ENCODE measurements around the gene UBXN10.

The UBXN10 gene

DNA sequence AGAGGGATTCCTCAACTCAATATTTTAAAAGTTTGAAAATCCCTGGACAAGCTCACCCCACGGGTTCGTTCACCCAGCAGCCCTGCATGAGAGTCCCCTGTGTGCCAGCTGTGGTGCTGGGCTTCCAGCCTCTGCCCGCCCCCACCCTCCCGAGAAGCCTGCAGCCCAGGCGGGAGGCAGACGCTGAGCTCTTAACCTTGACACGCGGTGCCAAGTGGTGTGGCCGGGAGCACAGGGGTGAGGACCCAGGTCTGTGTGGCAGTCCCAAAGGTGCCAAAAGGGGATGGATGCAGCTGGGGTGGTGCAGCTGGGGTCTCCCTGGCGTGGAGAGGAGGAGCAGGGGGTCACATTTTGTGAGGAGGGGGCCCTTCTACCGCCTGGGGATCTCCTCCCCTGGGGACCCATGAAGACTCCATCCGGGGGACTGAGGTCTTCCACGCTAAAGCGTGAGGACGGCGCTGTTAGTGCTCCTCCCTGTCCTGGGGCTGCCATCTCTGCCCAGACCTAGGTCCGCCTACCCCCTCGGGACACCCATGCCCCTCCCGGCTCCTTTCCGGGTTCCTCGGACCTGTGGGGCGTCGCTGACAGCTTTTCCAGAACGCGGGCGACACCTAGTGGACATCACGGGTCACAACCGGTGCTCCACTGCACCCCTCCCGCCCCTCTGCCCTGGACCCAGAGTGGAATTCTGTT, 33.8 kb upstream of the UBXN10 start:
- DNase-seq (ENCODE audit: low spot score) = peak; percentile 90

DNA sequence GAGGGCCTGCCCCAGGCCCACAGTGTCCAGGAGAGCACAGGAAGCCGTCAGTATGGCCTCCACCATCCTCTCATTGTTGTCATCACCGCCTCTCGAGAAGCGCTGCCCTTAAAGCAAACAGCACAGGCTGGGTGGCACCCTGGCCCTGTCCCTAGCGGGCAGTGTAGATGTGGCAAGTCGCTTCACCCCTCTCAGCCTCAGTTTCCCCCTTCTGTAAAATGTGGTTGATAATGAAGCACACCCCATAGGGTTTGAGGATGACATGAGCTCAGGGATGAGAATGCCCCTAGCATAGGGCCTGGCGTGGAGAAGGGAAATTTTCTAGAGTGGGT, 33.3 kb upstream of the UBXN10 start:
- DNase-seq (ENCODE audit: low spot score) = no peak

DNA sequence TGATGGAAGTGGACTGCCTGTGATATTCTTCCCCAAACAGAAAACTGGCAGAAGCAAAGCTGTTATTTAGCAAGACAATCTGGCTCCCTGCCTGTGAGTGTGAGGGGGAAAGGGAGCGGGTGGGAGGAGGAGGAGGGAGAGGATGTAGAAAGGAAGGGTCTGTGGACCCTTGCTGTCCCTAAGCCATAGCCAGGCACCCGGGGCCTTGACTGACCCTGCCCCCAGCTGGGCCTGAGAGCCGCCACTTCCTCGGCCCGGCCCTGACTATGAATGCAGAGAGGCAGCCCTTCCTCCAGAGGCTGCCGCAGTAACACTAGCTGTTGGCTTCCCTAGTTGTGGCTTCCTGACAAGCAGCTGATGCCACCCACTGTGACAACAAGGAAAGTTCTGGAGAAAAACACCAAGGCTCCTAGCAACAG, 32.9 kb upstream of the UBXN10 start:
- DNase-seq (ENCODE audit: low spot score) = peak; percentile 15

DNA sequence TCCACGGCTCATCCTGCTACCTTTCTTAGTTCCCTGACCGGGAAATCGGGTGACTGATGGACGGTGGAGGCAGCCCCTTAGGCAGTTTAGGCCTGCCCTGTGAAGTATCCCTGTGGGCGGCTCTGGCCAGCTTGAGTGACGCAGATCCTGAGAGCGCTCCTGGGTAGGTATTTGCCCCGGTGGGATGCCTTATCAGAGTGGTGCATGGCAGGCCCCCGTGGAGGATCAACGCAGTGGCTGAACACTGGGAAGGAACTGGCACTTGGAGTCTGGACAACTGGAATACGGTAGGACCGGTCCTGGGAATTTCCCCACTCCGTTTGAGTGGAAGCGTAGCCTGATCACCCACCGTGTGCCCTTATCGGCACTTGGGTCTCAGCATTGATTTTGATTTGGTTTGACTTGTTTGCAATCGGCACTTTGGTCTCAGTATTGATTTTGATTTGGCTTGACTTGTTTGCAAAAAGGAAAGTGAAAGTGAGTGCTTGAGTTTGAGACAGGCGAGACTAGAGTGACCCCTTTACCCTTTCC, 31.5 kb upstream of the UBXN10 start:
- peak; percentile 1 for DNase-seq (ENCODE audit: low spot score)

DNA sequence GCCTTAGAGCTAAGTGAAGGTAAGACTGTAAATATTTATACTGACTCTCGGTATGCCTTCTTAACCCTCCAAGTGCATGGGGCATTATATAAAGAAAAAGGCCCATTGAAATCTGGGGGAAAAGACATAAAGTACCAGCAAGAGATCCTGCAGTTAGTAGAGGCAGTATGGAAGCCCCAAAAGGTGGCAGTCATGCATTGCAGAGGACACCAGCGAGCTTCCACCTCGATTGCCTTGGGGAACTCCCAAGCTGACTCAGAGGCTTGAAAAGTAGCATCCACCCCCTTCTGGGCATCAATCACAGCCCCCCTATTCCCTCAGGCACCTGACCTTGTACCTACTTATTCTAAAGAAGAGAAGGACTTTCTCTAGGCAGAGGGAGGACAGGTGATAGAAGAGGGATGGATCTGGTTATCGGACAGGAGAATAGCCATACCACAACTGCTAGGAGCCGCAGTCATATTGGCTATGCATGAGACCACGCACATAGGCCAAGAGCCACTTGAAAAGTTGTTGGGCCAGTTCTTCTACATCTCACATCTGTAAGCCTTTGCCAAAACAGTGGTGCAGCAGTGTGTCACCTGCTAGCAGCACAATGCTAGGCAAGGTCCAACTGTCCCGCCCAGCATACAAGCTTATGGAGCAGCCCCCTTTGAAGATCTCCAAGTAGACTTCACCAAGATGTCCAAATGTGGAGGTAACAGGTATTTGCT, 27.4 kb upstream of the UBXN10 start:
- DNase-seq (ENCODE audit: low spot score) = no peak

DNA sequence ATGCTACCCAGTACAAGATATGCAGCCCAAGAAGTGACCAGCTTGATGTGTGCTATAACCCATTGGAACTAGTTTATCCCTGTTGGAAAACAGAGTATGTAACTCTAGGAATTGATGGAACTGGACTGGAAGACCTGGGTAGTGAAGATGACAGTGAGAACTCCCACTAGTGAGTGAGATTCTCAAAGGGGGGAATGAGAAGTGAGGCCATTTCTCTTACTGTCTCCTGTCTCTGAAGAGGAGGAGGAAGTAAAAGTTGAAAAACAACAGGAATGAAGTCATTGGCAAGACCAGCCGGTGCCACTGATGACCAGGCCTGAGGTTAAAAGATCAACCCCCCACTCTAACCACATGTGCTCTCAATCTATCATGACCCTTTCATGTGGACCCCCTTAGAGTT, 25.9 kb upstream of the UBXN10 start:
- no peak for DNase-seq (ENCODE audit: low spot score)

DNA sequence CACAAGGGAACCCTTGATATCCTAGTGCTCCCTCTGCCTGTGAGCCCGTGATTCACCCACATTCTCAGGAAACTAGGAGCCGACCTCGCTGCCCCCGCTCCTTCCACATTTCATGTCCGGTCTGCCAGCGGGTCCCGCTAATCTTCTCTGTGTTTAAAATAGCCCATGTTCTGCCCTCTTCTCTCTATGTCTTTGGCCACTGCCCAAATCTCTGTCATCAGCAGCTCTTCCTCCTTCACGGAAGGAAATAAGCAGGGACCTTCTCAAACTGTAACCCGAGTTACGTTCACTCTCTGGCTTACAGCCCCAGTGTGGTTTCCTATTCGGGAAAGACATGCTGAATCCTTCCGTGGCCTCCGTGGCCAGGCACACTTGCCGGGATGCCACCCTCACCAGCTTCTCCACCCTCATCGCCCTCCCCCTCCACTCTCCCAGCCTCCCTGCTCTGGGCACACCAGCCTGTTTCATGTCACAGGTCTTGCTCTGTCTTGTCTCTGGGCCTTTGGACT, 21.1 kb upstream of the UBXN10 start:
- DNase-seq (ENCODE audit: low spot score) = no peak

DNA sequence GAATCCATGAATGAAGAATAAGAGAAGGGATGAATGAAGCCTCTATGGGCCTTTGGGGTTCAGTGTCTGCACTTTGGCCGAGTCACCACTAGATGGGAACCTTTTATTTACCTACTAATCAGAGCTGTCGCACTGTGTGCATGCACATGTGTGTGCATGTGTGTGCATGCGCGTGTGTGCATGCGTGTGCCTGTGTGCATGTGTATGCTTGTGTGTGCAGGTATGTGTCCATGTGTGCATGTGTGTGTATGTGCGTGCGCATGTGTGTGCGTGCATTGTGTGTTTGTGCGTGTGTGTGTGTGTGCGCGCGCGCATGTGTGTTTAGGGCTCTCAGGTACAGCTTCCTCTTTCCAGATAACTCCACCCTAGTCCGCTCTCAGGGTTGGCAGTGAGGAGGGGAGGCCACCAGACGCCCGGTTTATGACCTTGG, 20.4 kb upstream of the UBXN10 start:
- no peak for DNase-seq (ENCODE audit: low spot score)

DNA sequence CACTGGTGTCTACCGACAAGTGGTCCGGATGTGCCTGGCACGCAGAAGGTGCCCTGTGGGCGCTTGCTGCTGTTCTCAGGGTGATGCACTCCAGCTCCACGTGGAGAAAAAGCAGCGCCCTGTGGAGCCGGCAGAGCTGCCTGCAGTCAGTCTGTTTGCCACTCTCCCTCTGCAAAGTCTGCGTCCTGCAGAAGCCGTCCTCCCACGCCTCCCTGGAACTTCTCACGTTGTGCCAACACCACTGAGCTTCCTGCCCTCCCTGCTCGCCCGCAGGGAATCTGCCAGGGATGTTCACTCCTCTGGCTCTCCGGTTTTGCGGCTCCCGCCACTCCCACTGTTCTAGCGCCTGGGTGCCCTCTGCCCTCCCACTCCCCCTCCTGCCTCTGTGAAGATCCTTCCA, 19.8 kb upstream of the UBXN10 start:
- DNase-seq (ENCODE audit: low spot score) = no peak

DNA sequence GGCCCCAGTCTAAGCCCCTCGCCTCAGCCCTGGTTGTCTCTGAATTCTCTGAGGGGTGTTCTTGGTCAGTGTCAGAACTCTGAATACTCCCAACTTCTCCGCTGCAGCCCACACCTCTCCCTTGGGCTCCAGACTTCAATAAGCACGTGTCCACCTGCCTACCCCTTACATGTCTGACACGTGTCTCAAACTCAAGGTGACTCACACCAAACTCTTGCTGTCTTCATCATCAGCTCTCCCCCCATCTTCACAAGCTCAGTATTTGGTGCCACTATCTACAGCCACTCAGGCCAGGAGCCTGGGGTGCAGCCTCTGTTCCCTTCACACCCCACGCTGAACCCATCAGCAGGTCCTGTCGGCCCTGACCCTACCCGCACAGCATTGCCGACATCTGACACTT, 18.8 kb upstream of the UBXN10 start:
- DNase-seq (ENCODE audit: low spot score) = no peak

DNA sequence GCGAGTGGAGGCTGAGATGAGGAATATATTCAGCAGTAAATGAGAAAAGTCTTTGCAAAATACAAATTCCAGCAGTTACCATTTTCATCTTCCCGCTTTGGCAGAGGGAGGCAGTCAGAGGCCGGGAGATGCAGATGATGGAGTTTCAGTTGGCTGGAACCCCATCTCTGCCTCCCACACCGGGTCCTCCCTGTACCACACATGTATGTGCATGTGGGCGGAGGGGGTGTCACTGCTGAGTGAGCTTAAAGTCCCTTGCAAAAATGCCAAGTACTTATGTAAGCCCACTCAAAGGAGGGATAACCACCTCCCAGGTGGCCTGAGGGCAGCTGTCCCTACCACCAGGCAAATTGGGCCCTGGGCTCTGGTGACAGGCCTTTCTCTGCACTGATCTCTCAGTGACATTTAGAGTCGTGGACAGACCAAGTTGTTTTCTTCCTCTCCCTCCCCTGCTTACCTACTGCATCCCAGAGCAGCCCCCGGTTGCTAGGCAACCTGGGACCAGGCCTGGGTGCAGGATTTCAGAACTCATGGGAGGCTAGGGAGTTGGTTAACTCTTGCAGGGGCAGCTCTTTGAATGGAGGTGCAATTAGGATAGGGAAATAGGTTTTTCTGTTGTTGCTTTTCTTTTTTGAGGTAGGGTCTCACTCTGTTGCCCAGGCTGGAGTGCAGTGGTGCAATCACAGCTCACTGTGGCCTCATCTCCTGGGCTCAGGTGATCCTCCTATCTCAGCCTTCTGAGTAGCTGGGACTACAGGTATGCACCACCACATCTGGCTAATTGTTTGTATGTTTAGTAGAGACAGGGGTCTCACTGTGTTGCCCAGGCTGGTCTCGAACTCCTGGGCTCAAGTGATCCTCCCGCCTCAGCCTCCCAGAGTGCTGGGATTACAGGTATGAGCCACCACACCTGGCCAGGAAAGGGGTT, 17.1 kb upstream of the UBXN10 start:
- DNase-seq (ENCODE audit: low spot score) = no peak

DNA sequence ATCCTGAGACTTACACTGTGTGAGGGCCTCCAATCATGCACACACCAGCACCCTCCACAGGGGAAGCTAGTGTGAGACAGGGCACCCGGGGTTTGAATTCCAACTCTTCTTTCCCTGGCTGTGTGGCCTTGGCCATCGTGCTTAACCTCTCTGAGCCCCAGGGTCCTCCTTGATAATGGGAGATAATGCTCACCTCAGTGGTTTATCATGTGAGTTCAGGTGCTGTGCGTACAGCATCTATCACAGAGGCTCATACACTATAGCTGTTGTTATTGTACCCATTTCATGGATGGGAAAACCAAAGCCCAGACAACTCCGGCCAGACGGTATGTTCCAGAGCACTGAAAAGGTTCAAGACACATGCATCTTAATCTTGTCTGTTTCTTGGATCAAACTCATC, 16.0 kb upstream of the UBXN10 start:
- DNase-seq (ENCODE audit: low spot score) = no peak

DNA sequence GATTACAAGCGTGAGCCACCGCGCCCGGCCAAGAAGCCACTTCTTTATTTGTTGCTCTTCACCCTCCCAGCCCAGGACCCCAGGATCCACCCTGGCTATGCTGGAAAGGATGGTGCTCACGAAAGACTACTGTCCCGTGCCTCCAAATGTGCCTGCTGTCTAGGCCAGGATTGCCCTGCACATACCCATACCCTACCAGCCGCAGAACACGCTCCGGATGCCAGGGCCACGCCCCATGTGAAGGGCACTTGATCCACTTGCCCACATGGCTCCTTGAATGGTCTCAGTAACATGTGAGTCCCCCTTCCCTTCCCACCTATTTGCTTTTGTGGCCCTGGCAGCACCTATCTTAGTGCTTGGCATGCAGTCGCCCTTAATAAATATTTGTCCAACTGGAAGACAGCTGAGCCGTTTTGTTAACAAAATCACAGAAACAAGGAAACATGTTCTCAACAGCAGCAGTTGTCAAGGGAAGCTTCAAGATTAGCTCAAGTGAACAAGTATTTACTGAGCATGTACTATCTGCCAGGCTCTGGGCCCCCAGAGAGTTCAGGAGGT, 13.8 kb upstream of the UBXN10 start:
- no peak for DNase-seq (ENCODE audit: low spot score)

DNA sequence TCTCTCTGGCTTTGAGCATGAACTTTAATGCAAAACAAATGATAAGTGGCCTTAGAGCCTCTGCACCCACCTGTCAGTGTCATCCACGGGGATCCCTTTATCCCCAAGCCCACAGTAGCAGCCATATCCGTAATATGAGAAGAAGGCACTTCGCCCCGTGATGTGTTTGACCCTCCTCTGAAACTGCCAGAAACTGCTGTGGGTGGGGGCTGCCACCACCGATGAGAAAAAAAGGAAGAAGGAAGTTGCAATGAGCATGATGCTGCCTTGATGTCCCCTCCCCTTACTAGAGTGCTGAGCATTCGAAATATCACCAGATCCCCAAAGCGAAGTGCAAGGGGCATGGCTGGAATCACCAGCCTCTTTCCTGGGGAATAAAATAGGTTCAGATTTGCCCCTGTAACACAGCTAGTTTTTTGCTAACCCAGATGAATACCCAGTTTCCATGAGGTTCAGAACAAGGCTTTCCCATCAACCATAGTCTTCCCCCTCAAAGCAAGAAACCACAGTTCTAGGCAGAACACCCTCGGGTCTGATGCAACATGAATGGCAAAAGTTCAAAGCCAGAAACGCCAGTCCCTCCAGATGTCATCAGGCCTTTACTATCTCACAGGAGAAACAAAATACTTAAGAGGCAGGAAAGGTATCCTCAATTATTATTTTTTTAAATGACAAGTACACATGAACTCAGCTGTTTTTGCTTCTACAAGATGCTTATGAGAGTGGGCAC, 10.8 kb upstream of the UBXN10 start:
- DNase-seq (ENCODE audit: low spot score) = no peak

DNA sequence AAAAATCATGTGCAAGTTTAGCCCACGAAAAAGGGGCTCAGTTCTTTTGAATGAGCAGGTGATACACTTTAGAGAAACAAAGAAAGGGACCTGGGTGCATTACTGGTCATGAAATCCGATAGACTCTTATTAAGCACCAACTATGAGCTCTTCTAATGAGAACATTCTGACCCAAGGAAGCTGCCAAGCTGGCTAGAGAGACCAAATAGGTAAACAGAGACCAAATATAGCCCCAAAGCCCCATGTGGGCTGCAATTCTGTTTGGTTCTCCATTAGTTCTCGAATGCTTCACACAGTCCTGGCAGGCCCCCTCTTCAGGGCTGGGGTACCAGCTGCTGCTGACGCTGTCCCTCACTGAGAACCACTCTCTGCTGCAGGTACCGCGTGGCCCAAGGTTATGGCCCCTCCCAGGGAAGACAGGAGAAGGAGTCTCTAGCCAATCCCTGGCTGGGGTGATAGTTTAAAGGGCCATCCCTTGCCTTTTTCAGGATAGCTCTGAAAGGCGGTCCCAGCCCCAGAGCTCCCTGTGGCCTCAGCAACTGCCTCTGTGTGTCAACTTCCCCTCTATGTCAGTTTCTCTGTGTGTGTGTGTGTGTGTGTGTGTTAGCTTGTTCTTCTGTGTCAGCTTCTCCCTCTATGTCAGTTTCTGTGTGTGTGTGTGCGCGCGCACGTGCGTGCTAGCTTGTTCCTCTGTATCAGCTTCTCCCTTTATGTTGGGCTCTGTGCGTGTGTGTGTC, 7.1 kb upstream of the UBXN10 start:
- DNase-seq (ENCODE audit: low spot score) = no peak

DNA sequence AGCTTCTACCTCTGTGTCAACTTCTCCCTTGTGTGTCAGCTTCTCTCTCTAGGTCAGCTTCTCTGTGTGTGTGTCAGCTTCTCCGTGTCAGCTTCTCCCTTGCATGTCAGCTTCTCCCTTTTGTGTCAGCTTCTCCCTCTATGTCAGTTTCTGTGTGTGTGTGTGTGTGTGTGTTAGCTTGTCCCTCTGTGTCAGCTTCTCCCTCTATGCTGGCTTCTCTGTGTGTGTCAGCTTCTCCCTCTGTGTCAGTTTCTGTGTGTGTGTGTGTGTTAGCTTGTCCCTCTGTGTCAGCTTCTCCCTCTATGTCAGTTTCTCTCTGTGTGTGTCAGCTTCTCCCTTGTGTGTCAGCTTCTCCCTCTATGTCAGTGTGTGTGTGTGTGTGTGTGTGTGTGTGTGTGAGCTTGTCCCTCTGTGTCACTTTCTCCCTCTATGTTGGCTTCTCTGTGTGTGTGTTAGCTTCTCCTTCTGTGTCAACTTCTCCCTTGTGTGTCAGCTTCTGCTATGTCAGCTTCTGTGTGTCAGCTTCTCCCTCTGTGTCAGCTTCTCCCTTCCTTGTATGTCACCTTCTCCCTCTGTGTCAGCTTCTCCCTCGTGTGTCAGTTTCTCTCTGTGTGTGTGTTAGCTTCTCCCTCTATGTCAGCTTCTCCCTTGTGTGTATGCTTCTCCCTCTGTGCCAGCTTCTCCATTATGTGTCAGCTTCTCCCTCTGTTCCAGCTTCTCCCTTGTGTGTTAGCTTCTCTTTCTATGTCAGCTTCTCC, 6.3 kb upstream of the UBXN10 start:
- DNase-seq (ENCODE audit: low spot score) = no peak

DNA sequence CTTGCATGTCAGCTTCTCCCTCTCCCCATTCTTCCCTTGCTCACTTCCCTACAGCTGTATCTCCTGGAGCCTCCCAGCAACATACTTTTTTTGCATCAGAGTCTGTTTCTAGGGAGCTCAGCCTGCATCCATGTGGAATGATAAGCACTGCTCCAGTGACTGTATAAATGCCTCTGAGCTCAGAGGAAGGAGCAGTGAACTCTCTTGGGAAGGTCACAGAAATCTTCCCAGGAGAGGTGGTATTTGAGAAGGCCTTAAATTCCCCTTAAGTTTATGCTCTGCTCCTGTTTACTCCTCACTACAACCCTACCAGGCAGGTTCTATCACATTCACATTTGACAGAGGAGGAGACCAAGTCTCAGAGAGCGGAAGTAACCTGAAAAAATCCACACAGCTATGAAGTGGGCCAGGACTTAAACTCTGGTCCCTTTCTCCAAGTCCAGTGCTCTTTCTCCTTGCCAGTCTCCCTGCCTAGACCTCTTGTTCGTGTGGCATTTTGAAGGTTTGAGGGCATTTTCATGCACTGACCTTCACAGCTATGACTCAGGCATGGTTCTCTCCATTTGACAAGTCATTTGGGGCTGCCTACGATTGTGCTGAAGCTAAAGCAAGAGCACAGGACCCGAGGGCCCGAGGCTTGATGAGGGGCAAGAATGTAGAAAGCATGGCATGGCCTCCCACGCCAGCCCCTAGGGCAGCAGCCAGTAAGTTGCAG, 5.6 kb upstream of the UBXN10 start:
- DNase-seq (ENCODE audit: low spot score) = no peak

DNA sequence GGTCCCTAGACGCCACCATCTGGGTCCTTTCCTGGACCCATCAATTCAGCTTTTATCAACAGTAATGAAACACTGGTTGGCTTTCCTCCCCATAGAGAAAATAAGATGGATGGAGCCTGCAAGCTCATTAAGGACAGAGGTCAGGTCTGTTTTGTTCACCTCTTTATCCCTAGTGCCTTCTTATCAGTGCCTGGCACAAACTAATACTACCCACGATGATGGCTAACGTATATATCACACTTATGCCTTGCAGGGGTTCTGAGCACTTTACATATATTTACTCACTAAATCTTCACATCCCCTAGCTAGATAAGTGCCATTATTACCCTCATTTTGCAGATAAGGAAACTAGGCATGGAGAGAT, 5.1 kb upstream of the UBXN10 start:
- DNase-seq (ENCODE audit: low spot score) = no peak

DNA sequence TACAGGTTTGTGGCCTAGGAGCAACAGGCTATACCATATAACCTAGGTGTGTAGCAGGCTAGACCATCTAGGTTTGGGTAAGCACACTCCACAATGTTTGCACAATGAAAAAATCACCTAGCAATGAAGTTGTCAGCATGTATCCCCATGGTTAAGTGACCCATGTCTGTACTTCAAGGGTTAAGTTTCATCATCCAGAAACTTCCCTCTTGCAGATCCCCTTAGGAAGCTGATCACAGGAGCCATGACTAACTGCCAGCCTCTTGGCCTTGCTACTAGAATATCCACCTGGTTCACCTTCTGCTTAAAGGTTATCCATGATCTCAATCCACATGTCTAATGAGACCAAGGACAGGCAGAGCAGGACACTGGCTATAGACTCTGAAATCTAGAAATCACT, 3.5 kb upstream of the UBXN10 start:
- no peak for DNase-seq (ENCODE audit: low spot score)

Measured in D341Med (cell line).